WERI-Rb-1 (cell line): ENCODE measurements around the gene BRINP3.

Source experiments
- DNase-seq: peaks from one replicate; pipeline ENCODE4 v3.0.0-alpha.2; 2020
- H3K27ac ChIP-seq: fragments of 250-450 bp; sonication (Bioruptor Pico); 2 replicates; pipeline ENCODE4 v1.5.1; 2020; ENCODE audit warnings: mild to moderate bottlenecking, moderate library complexity
- H3K27me3 ChIP-seq: fragments of 250-450 bp; sonication (Bioruptor Pico); 2 replicates; pipeline ENCODE4 v1.5.1; 2021; ENCODE audit warnings: mild to moderate bottlenecking, low read depth, moderate library complexity; ENCODE audit not compliant: insufficient read depth, severe bottlenecking
- H3K36me3 ChIP-seq: fragments of 250-450 bp; sonication (Bioruptor Pico); 2 replicates; pipeline ENCODE4 v1.5.1; 2020; ENCODE audit warnings: mild to moderate bottlenecking, moderate library complexity
- H3K4me3 ChIP-seq: 2 replicates; pipeline ENCODE4 v1.5.1; 2011; ENCODE audit warnings: low read depth, mild to moderate bottlenecking, control low read depth, low read length
- H3K9me3 ChIP-seq: fragments of 250-450 bp; sonication (Bioruptor Pico); 2 replicates; pipeline ENCODE4 v1.5.1; 2021; ENCODE audit warnings: mild to moderate bottlenecking, moderate library complexity; ENCODE audit not compliant: severe bottlenecking
- CTCF ChIP-seq: IDR thresholded peaks from 2 replicates; pipeline ENCODE4 v1.5.1; 2011; ENCODE audit warnings: low read depth, mild to moderate bottlenecking, control low read depth, inconsistent platforms, low read length

The BRINP3 gene

DNA sequence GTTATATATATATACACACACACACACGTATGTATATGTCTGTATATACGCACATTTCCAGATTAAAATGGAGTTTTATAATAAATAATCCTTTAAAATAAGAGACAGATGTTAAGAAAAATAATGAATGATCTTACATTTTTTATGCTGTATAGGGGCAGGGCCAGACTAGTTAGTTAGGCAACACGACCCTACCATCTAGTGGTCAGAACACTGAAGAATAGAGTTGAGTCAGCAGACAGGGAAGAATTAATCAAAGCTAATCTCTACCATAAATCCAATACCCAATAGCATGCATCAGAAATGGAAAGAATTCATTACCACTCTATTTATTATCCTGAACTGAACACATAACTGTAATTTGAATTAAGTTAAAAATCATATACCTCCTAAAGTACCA lies 156.7 kb downstream of the BRINP3 start:
- Histone ChIP-seq H3K36me3 (no peaks in the 10 kb centered on the region), H3K27ac (no peak overlapping the region), H3K27me3 (no peaks in the 10 kb centered on the region), H3K4me3 (no peak overlapping the region), H3K9me3 (no peaks in the 10 kb centered on the region)
- 0 out of 2 replicates have a peak, but pooled peaks have one; percentile 6 for TF ChIP-seq CTCF
- peak; percentile 22 for DNase-seq

GRCh38 chr1:190312763-190313162 lies 164.9 kb downstream of the BRINP3 start:
- Histone ChIP-seq H3K27ac (no peak overlapping the region), H3K9me3 (no peaks in the 10 kb centered on the region), H3K36me3 (no peaks in the 10 kb centered on the region), H3K4me3 (no peak overlapping the region), H3K27me3 (no peaks in the 10 kb centered on the region)
- no peak for DNase-seq
- no peak for TF ChIP-seq CTCF

- DNase-seq, result no peak
- Histone ChIP-seq H3K27ac (no peak overlapping the region), H3K9me3 (no peaks in the 10 kb centered on the region), H3K4me3 (no peak overlapping the region), H3K36me3 (no peaks in the 10 kb centered on the region), H3K27me3 (no peaks in the 10 kb centered on the region)
- no peak for TF ChIP-seq CTCF
Measured at GRCh38 chr1:190303501-190303900, 174.2 kb downstream of the BRINP3 start.

DNA sequence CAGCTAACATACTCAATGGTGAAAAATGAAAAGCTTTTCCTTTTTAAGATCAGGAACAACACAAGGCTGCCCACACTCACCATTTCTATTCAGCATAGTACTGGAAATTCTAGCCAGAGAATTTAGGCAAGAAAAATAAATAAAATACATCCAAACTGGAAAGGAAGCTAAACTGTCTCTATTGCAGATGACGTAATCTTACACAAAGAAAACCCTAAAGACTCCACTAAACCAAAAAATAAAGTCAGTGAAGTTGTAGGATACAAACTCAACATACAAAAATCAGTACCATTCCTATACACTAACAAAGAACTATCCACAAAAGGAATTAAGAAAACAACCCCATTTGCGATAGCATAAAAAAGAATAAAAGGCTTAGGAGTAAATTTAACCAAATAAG lies 181.2 kb downstream of the BRINP3 start:
- no peak for DNase-seq
- no peak for TF ChIP-seq CTCF
- Histone ChIP-seq H3K27me3 (no peaks in the 10 kb centered on the region), H3K36me3 (no peaks in the 10 kb centered on the region), H3K9me3 (no peaks in the 10 kb centered on the region), H3K27ac (no peak overlapping the region), H3K4me3 (no peak overlapping the region)

GRCh38 chr1:190289897-190290296 lies 187.8 kb downstream of the BRINP3 start:
- no peaks in the 10 kb centered on the region for H3K36me3 ChIP-seq
- no peak overlapping the region for H3K4me3 ChIP-seq
- H3K27ac ChIP-seq, result no peak overlapping the region
- no peak for DNase-seq
- H3K9me3 ChIP-seq, result no peaks in the 10 kb centered on the region
- no peaks in the 10 kb centered on the region for H3K27me3 ChIP-seq
- TF ChIP-seq CTCF, result no peak

- Histone ChIP-seq H3K36me3 (no peaks in the 10 kb centered on the region), H3K9me3 (no peaks in the 10 kb centered on the region), H3K4me3 (no peak overlapping the region), H3K27me3 (no peaks in the 10 kb centered on the region), H3K27ac (no peak overlapping the region)
- DNase-seq, result no peak
- no peak for TF ChIP-seq CTCF
Measured at GRCh38 chr1:190286111-190286510, 191.6 kb downstream of the BRINP3 start.
